ENCODE measurements around the gene PHF21A. TPM values are rescaled to one million over a fixed set of nuclear protein-coding genes. Genes with fewer than 3 reads are reported as not detected.

PHF21A gene
- total RNA-seq, 1 experiment from 2014 or later, result 8.2 TPM

DNA sequence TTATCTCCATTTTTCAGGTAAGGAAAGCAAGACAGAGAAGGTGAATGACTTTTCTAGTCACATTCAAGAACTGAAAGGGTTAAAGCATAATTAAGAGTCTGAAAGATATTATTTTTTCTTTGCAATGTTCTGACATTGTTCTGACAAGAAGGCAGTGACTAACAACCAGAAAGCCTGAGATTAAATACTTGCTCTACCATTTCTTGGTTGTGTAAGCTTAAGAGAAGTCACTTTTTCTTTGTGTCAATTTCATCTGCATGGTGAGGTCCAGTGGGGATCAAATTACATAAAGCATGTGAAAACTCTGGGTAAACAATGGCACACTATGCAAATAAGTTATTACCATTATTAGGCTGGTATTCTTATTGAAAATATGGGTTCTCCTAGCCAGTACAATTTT lies 73.7 kb downstream of the PHF21A start:
- H3K27me3 ChIP-seq (ENCODE audit: low read length), result no peaks in the 10 kb centered on the region
- ChIA-PET CTCF (no interaction called here), POLR2A (ENCODE audit: unreplicated experiment) (no interaction called here)
- H3K27ac ChIP-seq (ENCODE audit: low read length), result no peak overlapping the region
- H2AFZ ChIP-seq (ENCODE audit: low read length), result no peak overlapping the region
- H3K9me2 ChIP-seq (replicated peaks; ENCODE audit: low read length), result no peaks in the 10 kb centered on the region
- no peak overlapping the region for H3K4me3 ChIP-seq (ENCODE audit: low read length)
- intact Hi-C loops (cut with micrococcal nuclease), result no loop called here
- H3K9ac ChIP-seq (ENCODE audit: low read length), result no peak overlapping the region
- DNase-seq (peak; percentile 18), ATAC-seq (peak; percentile 65)
- H3K9me3 ChIP-seq (ENCODE audit: low read length), result no peaks in the 10 kb centered on the region
- peaks cover 16% of the 10 kb centered on the region for H3K4me1 ChIP-seq (ENCODE audit: insufficient read depth, low read length)
- H3K4me2 ChIP-seq (ENCODE audit: low read length), result no peak overlapping the region
- H4K20me1 ChIP-seq (ENCODE audit: low read length), result no peaks in the 10 kb centered on the region
- TF ChIP-seq, protein P1, sequence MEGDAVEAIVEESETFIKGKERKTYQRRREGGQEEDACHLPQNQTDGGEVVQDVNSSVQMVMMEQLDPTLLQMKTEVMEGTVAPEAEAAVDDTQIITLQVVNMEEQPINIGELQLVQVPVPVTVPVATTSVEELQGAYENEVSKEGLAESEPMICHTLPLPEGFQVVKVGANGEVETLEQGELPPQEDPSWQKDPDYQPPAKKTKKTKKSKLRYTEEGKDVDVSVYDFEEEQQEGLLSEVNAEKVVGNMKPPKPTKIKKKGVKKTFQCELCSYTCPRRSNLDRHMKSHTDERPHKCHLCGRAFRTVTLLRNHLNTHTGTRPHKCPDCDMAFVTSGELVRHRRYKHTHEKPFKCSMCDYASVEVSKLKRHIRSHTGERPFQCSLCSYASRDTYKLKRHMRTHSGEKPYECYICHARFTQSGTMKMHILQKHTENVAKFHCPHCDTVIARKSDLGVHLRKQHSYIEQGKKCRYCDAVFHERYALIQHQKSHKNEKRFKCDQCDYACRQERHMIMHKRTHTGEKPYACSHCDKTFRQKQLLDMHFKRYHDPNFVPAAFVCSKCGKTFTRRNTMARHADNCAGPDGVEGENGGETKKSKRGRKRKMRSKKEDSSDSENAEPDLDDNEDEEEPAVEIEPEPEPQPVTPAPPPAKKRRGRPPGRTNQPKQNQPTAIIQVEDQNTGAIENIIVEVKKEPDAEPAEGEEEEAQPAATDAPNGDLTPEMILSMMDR (conservative IDR thresholded peaks at IDR 0.05; ENCODE audit: low read depth, low read length), result no peak
- TF ChIP-seq EZH2 (IDR thresholded peaks at IDR 0.05; ENCODE audit: low read length, unreplicated experiment), result no peak
- TF ChIP-seq EZH2phosphoT487 (IDR thresholded peaks at IDR 0.05; ENCODE audit: borderline replicate concordance, low read length), result no peak
- H3F3A ChIP-seq (ENCODE audit: low read length, unreplicated experiment), result no peaks in the 10 kb centered on the region
- H3K36me3 ChIP-seq (ENCODE audit: low read depth, low read length), result no peaks in the 10 kb centered on the region
- BruUV-seq (replicated peaks), result no TSS peak
- no peaks in the 10 kb centered on the region for H3K79me2 ChIP-seq (ENCODE audit: low read length)

DNA sequence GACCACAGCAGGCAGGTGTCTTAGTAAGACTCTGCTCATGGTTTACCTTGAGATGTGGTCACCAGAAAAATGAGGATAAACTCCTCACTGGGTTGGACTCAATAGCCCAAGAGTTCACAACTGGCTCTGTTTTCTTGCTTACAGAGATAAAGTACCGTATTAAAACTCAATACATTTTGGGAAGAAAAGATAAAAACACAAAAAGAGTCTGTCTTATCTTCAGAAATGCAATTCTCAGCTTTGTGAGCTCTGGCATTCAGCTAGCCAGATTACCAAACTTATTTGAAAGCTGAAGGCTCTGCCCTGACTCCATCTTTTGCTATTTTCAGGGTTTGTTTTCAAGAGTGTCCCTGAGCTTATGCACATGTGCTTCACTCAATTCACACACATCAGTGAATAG lies 75.4 kb downstream of the PHF21A start:
- no peaks in the 10 kb centered on the region for H3K36me3 ChIP-seq (ENCODE audit: low read depth, low read length)
- no peaks in the 10 kb centered on the region for H3K27me3 ChIP-seq (ENCODE audit: low read length)
- intact Hi-C loops (cut with micrococcal nuclease), result no loop called here
- H3K9me3 ChIP-seq (ENCODE audit: low read length), result no peaks in the 10 kb centered on the region
- TF ChIP-seq EZH2 (IDR thresholded peaks at IDR 0.05; ENCODE audit: low read length, unreplicated experiment) (no peak), EZH2phosphoT487 (IDR thresholded peaks at IDR 0.05; ENCODE audit: borderline replicate concordance, low read length) (no peak)
- TF ChIP-seq, protein P1 (conservative IDR thresholded peaks at IDR 0.05; ENCODE audit: low read depth, low read length), result no peak
- no peak for ATAC-seq
- no TSS peak for BruUV-seq (replicated peaks)
- H3K4me1 ChIP-seq (ENCODE audit: insufficient read depth, low read length), result peaks cover 16% of the 10 kb centered on the region
- H2AFZ ChIP-seq (ENCODE audit: low read length), result no peak overlapping the region
- no peak for DNase-seq
- no peak overlapping the region for H3K27ac ChIP-seq (ENCODE audit: low read length)
- no peaks in the 10 kb centered on the region for H3K79me2 ChIP-seq (ENCODE audit: low read length)
- H3F3A ChIP-seq (ENCODE audit: low read length, unreplicated experiment), result no peaks in the 10 kb centered on the region
- ChIA-PET POLR2A (ENCODE audit: unreplicated experiment) (no interaction called here), CTCF (no interaction called here)
- H3K9me2 ChIP-seq (replicated peaks; ENCODE audit: low read length), result no peaks in the 10 kb centered on the region
- no peaks in the 10 kb centered on the region for H4K20me1 ChIP-seq (ENCODE audit: low read length)
- H3K4me3 ChIP-seq (ENCODE audit: low read length), result no peak overlapping the region
- no peak overlapping the region for H3K9ac ChIP-seq (ENCODE audit: low read length)
- H3K4me2 ChIP-seq (ENCODE audit: low read length), result no peak overlapping the region

DNA sequence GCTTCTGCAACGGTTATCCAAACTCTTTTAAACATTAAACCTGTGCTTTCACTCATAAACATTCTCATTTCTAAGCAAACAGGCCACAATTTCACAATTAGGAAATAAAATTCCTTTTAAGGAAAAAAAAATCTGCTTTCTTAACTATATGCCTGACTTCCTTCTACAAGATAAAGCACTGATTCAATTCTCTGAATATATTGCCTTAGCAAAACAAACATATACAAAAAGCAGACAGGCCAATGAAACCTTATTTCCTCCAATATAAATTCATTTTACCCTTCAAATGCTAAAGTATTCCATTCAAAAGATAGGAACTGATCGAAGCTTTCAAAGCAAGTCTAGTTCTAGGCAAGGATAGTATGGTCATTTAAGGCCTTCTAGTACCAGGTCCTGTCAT lies 76.7 kb downstream of the PHF21A start:
- Histone ChIP-seq H4K20me1 (ENCODE audit: low read length) (no peaks in the 10 kb centered on the region), H3K9me3 (ENCODE audit: low read length) (no peaks in the 10 kb centered on the region), H3K9ac (ENCODE audit: low read length) (no peak overlapping the region), H2AFZ (ENCODE audit: low read length) (no peak overlapping the region), H3K27me3 (ENCODE audit: low read length) (no peaks in the 10 kb centered on the region), H3K9me2 (replicated peaks; ENCODE audit: low read length) (no peaks in the 10 kb centered on the region), H3K4me3 (ENCODE audit: low read length) (no peak overlapping the region), H3K36me3 (ENCODE audit: low read depth, low read length) (no peaks in the 10 kb centered on the region), H3F3A (ENCODE audit: low read length, unreplicated experiment) (no peaks in the 10 kb centered on the region), H3K79me2 (ENCODE audit: low read length) (no peaks in the 10 kb centered on the region), H3K27ac (ENCODE audit: low read length) (no peak overlapping the region), H3K4me2 (ENCODE audit: low read length) (no peak overlapping the region), H3K4me1 (ENCODE audit: insufficient read depth, low read length) (peaks cover 16% of the 10 kb centered on the region)
- CTCF ChIA-PET, result no interaction called here
- no peak for DNase-seq
- POLR2A ChIA-PET (ENCODE audit: unreplicated experiment), result no interaction called here
- TF ChIP-seq EZH2 (IDR thresholded peaks at IDR 0.05; ENCODE audit: low read length, unreplicated experiment) (no peak), EZH2phosphoT487 (IDR thresholded peaks at IDR 0.05; ENCODE audit: borderline replicate concordance, low read length) (no peak)
- TF ChIP-seq, protein P1 (conservative IDR thresholded peaks at IDR 0.05; ENCODE audit: low read depth, low read length), result no peak
- no TSS peak for BruUV-seq (replicated peaks)
- no peak for ATAC-seq
- intact Hi-C loops (cut with micrococcal nuclease), result no loop called here
